Dermis microvascular lymphatic vessel endothelial cell (primary cell): ENCODE results near the gene CAVIN1. TPM values are rescaled to one million over a fixed set of nuclear protein-coding genes. Genes with fewer than 3 reads are reported as not detected.
"Not testable (repeated sequence)": the region's sequence is repeated elsewhere in the genome, so short reads cannot be mapped to it uniquely, and the experiment has no call there.

Experiments used
- DNase-seq, 2 donors: peaks; one replicate each; pipeline versions ENCODE4 v3.0.0 to v3.0.0-alpha.2; 2010; ENCODE audit warnings: low read depth in 2 of 2
- total RNA-seq: library from RNA; depleted of rRNA; stranded (reverse); fragments of >200 nt; gene quantifications from 2 replicates; pipeline ENCODE4 v1.2.1, GENCODE V29; 2014

CAVIN1 gene, protein sequence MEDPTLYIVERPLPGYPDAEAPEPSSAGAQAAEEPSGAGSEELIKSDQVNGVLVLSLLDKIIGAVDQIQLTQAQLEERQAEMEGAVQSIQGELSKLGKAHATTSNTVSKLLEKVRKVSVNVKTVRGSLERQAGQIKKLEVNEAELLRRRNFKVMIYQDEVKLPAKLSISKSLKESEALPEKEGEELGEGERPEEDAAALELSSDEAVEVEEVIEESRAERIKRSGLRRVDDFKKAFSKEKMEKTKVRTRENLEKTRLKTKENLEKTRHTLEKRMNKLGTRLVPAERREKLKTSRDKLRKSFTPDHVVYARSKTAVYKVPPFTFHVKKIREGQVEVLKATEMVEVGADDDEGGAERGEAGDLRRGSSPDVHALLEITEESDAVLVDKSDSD
- total RNA-seq, result 362 and 404 TPM in 2 replicates

- peak; percentile 84 to 93 for DNase-seq
Measured at GRCh38 chr17:42422958-42423712, at the start of gene CAVIN1. TSS of gene CAVIN1 (minus strand) at chr17:42423256. CDS start at chr17:42423097, 159 bp downstream.

- no peak for DNase-seq
Measured at GRCh38 chr17:42467889-42468288, 44.8 kb upstream of the CAVIN1 start.

DNA sequence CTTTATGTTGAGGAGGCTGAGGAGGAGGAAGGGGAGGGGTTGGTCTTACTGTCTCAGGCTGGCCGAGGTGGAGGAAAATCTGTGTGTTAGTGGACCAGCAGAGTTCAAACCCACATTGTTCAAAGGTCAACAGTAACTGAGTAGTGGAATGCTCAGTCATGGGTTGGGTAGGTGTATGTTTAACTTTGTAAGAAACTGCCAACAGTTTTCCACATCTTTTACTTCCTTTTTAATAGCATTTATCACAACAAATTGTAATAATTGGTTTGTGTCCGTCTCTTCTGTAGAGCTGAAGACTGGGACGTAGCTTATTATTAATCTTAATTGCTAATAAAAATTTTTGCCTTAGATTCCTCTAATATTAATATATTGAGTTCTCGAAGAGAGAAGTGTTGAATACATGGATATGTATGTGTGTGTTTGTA is 40.9 kb upstream of the CAVIN1 start:
- DNase-seq, result no peak

DNA sequence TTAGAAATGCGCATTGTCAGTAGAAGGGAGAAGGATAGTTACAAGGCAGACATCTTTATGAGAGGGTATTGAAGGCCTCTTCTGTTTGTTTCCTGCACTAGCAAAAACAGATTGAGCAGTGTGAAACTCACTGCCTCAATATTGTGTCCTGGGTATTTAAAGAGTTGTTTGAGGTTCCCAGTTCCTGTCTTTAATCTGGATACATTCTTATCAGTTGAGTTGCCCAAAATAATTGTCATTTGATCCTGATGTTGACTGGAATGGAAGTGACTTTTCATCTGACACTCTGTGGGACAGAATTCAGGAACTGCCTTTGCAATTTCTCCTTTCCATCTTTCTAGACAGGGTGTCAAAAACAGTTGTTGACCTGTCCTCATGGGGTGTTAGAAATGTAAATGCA is 37.3 kb upstream of the CAVIN1 start:
- DNase-seq, result no peak

GRCh38 chr17:42459801-42460281 is 36.8 kb upstream of the CAVIN1 start:
- DNase-seq, result peak in 1 of 2 donors; percentile 63

GRCh38 chr17:42459256-42459800 is 36.3 kb upstream of the CAVIN1 start:
- peak in 1 of 2 donors; percentile 33 for DNase-seq

DNA sequence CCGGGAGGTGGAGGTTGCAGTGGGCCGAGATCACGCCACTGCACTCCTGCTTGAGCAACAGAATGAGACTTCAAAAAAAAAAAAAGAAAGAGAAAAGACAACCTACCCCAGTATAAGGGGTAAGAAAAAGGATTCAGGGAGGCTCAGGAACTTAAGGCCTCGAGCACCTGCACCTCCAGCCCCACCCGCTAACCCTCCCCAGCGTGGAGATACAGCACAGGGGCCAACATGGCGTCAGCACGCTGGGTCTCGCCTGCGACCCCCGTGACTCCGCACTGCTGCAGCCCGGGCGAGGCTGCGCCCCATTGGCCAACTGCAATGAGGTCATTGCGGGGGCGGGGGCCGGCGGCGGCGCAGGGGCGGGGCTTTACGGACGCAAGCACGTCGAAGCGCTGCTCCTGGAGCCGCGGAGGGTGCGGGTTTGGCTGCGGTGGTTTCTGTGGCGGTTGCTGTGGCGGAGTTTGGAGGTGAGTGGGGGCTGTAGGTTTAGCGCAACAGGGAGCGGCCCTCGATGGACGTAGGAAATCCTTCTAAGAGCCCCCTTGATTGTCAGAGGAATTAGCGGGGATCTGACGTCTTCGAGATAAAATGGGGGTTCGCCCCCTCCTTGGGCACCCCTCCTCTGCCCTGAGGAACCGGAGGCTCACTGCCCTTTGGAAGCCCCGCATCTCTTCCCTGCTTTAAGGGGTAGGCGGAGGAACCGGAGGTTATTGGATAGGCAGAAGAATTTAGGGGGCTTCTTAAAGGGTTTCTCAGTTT is 35.6 kb upstream of the CAVIN1 start, which contains the start of gene ATP6V0A1:
Gene ATP6V0A1, plus strand, starts transcription at position 382 of the 759 bp plus-strand sequence. CDS start 2,017 bp downstream, outside the sequence.
- DNase-seq, result peak; percentile 70 to 89

DNA sequence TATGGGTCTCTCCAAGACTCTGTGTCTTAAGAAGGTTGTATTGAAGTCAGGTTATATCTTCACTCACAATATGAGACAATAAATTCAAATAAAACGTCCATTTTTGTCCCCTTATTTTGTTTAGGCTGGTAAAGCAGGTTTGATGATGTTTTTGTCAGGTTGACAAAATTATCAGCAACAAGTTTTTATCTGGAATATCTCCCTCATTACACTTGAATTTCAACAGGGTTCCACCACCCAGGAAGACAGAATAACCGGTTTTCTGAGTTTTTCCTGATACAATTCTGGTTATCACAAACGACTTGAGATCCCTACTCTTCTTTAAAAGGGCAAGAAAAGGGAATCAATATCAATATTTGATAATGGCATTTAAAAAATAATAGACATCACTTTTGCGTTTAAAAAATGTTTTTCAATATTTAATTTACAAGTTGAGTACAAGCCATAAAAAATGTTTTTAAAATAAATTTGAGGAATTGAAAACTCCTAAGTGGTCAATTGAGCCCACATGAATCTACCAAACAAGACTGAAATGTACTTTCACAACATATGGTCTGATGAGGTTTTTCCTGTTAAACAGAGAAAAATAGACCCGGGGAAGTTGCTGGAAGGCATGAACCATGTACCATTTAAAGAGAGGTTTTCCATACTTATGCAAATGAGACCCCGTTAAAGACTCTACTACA is 34.2 kb upstream of the CAVIN1 start:
- DNase-seq, result peak in 1 of 2 donors; percentile 26

DNA sequence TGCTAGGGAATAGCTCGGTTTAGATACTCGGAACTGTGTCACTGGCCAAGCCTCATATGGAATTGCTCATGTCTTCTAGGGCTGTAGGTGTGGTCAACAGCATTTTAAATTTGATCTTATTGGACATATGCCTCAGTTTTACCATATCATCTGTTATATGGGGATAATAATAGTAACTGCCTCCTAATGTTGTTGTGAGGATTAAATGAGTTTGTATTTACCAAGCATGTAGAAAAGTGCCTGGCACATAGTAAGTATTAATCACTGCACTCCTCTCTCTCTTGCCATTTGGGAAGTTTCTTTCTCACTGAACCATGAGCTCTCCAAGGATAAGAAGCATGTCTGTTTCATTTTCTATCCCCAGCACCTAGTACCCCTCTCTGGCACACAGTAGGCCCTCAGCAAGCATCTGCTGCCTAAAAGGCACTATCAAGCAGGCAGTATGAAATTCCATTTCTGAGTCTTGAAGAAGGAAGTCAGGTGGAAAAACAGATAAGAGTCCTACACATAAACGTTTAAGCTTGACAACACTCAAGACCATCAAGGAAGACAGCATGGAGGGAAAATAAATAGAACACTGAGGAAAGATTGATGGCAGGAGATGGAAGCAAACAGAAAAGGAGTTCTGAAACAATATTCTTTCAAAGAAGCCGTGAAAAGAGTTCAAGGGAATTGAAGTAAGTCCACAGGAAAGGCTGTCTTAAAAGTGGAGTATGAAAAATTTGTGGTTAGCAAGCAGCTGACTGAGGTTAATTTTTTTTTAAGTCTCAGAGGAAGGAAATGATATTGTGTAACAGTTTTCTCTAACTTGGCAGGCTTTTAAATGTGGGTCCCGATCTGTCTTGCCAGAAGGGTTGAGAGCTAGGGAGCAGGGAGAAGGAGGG is 33.4 kb upstream of the CAVIN1 start:
- DNase-seq, result peak in 1 of 2 donors; percentile 80

- DNase-seq, result not testable (repeated sequence)
Measured at GRCh38 chr17:42454987-42455386, 31.9 kb upstream of the CAVIN1 start.

- DNase-seq, result no peak
Measured at GRCh38 chr17:42453439-42453838, 30.4 kb upstream of the CAVIN1 start.

- not testable (repeated sequence) for DNase-seq
Measured at GRCh38 chr17:42451270-42451669, 28.2 kb upstream of the CAVIN1 start.

DNA sequence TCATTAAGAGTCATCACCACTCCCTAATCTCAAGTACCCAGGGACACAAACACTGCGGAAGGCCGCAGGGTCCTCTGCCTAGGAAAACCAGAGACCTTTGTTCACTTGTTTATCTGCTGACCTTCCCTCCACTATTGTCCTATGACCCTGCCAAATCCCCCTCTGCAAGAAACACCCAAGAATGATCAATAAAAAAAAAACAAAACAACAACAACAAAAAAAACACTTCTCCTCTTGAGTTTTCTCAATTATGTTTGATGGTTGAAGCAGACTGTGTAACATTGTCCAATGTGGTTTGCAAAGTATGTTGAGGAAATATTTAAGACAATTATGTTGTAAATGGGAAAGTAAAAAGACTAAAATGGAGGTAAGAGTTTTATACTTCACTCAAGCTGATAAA is 26.8 kb upstream of the CAVIN1 start:
- DNase-seq, result not testable (repeated sequence)

DNA sequence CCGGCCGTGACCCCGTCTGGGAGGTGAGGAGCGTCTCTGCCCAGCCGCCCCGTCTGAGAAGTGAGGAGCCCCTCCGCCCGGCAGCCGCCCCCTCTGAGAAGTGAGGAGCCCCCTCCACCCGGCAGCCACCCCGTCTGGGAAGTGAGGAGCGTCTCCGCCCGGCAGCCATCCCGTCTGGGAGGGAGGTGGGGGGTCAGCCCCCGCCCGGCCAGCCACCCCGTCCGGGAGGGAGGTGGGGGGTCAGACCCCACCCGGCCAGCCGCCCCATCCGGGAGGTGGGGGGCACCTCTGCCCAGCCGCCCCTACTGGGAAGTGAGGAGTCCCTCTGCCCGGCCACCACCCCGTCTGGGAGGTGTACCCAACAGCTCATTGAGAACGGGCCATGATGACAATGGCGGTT is 26.1 kb upstream of the CAVIN1 start:
- DNase-seq, result not testable (repeated sequence)

GRCh38 chr17:42442196-42442565 is 19.1 kb upstream of the CAVIN1 start:
- peak in 1 of 2 donors; percentile 46 for DNase-seq

DNA sequence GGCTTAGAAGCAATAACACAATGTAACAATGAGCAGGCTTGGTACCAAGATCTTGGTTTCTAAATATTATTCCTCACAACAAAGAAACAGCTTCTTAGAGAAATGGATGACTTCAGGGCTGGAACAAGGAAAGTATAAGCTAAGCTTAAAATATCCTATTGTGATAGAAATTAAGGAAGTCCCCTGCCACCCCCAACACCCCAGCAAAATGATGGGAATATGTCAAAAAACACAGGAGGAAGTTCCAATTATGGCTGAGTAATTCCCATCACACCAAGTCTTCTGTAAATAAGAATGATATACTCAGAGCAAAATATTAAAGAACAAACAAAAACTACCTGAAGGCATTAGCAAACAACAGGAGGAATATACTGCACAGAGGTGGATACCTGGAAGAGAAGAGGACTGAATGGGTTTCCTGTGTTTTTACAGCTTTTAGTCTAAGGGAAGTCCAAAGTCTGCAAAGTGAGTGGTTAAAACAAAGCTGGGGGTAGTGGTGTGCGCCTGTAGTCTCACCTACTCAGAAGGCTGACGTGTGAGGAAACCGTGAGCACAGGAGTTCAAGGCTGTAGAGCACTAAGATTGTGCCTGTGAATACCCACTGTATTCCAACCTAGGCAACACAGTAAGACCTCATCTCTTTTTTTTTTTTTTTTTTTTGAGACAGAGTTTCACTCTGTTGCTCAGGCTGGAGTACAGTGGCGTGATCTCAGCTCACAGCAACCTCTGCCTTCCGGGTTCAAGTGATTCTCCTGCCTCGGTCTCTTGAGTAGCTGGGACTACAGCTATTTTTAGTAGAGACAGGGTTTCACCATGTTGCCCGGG is 18.5 kb upstream of the CAVIN1 start:
- DNase-seq, result no peak

DNA sequence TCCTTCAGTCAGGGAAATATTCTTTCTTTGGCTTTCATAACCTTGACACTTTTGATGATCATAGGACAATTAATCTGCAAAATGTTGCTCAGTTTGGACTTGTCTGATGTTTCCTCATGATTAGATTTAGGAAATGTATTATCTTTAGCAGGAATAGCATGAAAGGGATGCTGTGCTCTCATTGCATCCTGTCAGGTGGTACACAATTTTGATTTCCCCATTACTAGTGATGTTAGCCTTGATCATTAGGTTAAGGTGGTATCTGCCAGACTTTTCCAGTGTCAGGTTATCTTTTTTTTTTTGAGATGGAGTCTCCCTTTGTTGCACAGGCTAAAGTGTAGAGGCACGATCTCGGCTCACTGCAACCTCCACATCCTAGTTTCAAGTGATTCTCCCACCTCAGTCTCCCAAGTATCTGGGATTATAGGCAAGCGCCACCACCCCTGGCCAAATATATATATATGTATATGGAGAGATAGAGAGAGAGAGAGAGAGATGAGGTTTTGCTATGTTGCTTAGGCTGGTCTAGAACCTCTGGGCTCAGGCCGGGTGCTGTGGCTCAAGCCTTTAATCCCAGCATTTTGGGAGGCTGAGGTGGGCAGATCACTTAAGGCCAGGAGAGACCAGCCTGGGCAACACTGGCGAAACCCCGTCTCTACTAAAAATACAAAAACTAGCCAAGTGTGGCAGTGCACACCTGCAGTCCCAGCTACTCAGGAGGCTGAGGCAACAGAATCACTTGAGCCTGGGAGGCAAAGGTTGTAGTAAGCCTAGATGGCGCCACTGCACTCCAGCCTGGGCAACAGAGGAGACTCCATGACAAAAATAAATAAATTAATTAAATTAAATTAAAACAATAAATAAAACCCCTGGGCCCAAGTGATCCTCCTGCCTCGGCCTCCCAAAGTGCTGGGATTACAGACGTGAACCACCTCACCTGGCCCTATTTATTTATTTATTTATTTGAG is 15.8 kb upstream of the CAVIN1 start:
- peak in 1 of 2 donors; percentile 47 for DNase-seq

GRCh38 chr17:42436391-42436790 is 13.3 kb upstream of the CAVIN1 start:
- peak; percentile 97 to 98 for DNase-seq
